SK-N-SH (cell line): ENCODE results near the gene TEX50. TPM values are rescaled to one million over a fixed set of nuclear protein-coding genes. Genes with fewer than 3 reads are reported as not detected.

ENCODE experiments used
- CTCF ChIA-PET: fragments of 300-600, 350-600 bp; formaldehyde crosslinking; extraction: SDS; loops from one replicate; lab custom pipeline; 2021; lab: Yijun Ruan, JAX
- POLR2A ChIA-PET: fragments of 350-600 bp; sonication (Branson Sonifier 250); formaldehyde crosslinking; extraction: SDS; loops from one replicate; lab custom pipeline; 2020; ENCODE audit warnings: antibody characterized with exemption, inconsistent platforms; lab: Yijun Ruan, JAX
- DNase-seq: peaks from one replicate; pipeline ENCODE4 v3.0.0; 2012
- H2AFZ ChIP-seq: fragments of 200-600 bp; sonication (generic); 2 replicates; pipeline ENCODE4 v1.8.1; 2016; ENCODE audit warnings: antibody characterized with exemption, mild to moderate bottlenecking, low read depth
- H3F3A ChIP-seq: fragments of 200-600 bp; sonication (generic); replicated peaks from 2 replicates; pipeline ENCODE3; 2016; ENCODE audit warnings: antibody characterized with exemption, mild to moderate bottlenecking; ENCODE audit not compliant: insufficient read depth
- H3K27ac ChIP-seq, 2 experiments: fragments of 200-500 bp in 1 of 2; fragments of 200-600 bp in 1 of 2; sonication (Bioruptor generic) in 1 of 2; sonication (generic), shearing (Covaris generic) in 1 of 2; 2 replicates each; pipeline versions ENCODE4 v1.5.1 to v1.6.1; 2014 to 2016; ENCODE audit warnings: low read depth in 2 of 2, inconsistent platforms in 1 of 2, low read length in 1 of 2, mild to moderate bottlenecking in 1 of 2, mixed read lengths in 1 of 2
- H3K27me3 ChIP-seq: fragments of 200-600 bp; sonication (generic), shearing (Covaris generic); 2 replicates; pipeline ENCODE4 v1.6.1; 2016; ENCODE audit warnings: mixed run types; ENCODE audit not compliant: insufficient read depth
- H3K36me3 ChIP-seq, 2 experiments: fragments of 200-500 bp in 1 of 2; fragments of 200-600 bp in 1 of 2; sonication (Bioruptor generic) in 1 of 2; sonication (generic) in 1 of 2; replicated peaks in 1 of 2; 2 replicates each; pipeline versions ENCODE3 to v1.5.1; 2014 to 2016; ENCODE audit warnings: low read length in 1 of 2, mild to moderate bottlenecking in 1 of 2; ENCODE audit not compliant: insufficient read depth in 2 of 2, control insufficient read depth in 1 of 2
- H3K4me1 ChIP-seq, 2 experiments: fragments of 200-500 bp in 1 of 2; fragments of 200-600 bp in 1 of 2; sonication (Bioruptor generic) in 1 of 2; sonication (generic), shearing (Covaris generic) in 1 of 2; 2 replicates each; pipeline versions ENCODE4 v1.5.1 to v1.6.1; 2014 to 2016; ENCODE audit warnings: low read depth in 1 of 2, low read length in 1 of 2, mixed run types in 1 of 2; ENCODE audit not compliant: insufficient read depth in 2 of 2, control insufficient read depth in 1 of 2
- H3K4me2 ChIP-seq: fragments of 200-600 bp; sonication (generic), shearing (Covaris generic); 2 replicates; pipeline ENCODE4 v1.6.1; 2017; ENCODE audit warnings: mixed run types
- H3K4me3 ChIP-seq, 2 experiments: fragments of 200-500 bp in 1 of 2; fragments of 200-600 bp in 1 of 2; sonication (Bioruptor generic) in 1 of 2; sonication (generic), shearing (Covaris generic) in 1 of 2; 2 replicates each; pipeline versions ENCODE4 v1.5.1 to v1.8.1; 2014 to 2016; ENCODE audit warnings: low read depth in 2 of 2, inconsistent platforms in 1 of 2, low read length in 1 of 2, mild to moderate bottlenecking in 1 of 2, mixed read lengths in 1 of 2, moderate library complexity in 1 of 2
- H3K79me2 ChIP-seq: fragments of 200-600 bp; sonication (generic); 2 replicates; pipeline ENCODE4 v1.8.1; 2017; ENCODE audit warnings: mild to moderate bottlenecking; ENCODE audit not compliant: insufficient read depth
- H3K9ac ChIP-seq: fragments of 200-600 bp; sonication (generic); 2 replicates; pipeline ENCODE4 v1.6.1; 2017; ENCODE audit warnings: mixed run types
- H3K9me2 ChIP-seq: fragments of 200-600 bp; sonication (generic); 2 replicates; pipeline ENCODE4 v1.6.1; 2017; ENCODE audit warnings: mixed run types
- H3K9me3 ChIP-seq: fragments of 200-600 bp; sonication (generic); 2 replicates; pipeline ENCODE4 v1.6.1; 2017; ENCODE audit warnings: mixed run types, mild to moderate bottlenecking, moderate library complexity
- H4K20me1 ChIP-seq: fragments of 200-600 bp; sonication (generic); 2 replicates; pipeline ENCODE4 v1.6.1; 2017; ENCODE audit warnings: mild to moderate bottlenecking, mixed run types; ENCODE audit not compliant: insufficient read depth
- CHD2 ChIP-seq: fragments of 150-350 bp; IDR thresholded peaks from 2 replicates; pipeline ENCODE4 v1.6.1; 2018; ENCODE audit warnings: low read length; ENCODE audit not compliant: partially characterized antibody
- EZH2phosphoT487 ChIP-seq: fragments of 200-600 bp; sonication (generic); IDR thresholded peaks from 2 replicates; pipeline ENCODE4 v1.6.1; 2017; ENCODE audit warnings: low read depth, mixed run types, mild to moderate bottlenecking, antibody characterized with exemption, moderate library complexity, borderline replicate concordance
- FOSL2 ChIP-seq: IDR thresholded peaks from 2 replicates; pipeline ENCODE4 v1.4.0; 2012; ENCODE audit warnings: low read depth, mild to moderate bottlenecking, moderate library complexity, borderline replicate concordance
- GABPA ChIP-seq: IDR thresholded peaks from 2 replicates; pipeline ENCODE4 v1.4.0; 2012; ENCODE audit warnings: low read depth, mild to moderate bottlenecking
- GATA2 ChIP-seq: sonication (generic); formaldehyde crosslinking; IDR thresholded peaks from 2 replicates; pipeline ENCODE4 v1.5.0; 2020; ENCODE audit warnings: mild to moderate bottlenecking, missing genetic modification reagents
- IRF3 ChIP-seq: fragments of 150-350 bp; IDR thresholded peaks from 2 replicates; pipeline ENCODE4 v1.6.1; 2016; ENCODE audit warnings: mild to moderate bottlenecking, low read depth, low read length
- JUND ChIP-seq: IDR thresholded peaks from 2 replicates; pipeline ENCODE4 v1.4.0; 2012
- MEF2A ChIP-seq: IDR thresholded peaks from 2 replicates; pipeline ENCODE4 v1.4.0; 2012; ENCODE audit warnings: low read depth, borderline replicate concordance
- MXI1 ChIP-seq: IDR thresholded peaks from 2 replicates; pipeline ENCODE4 v1.6.1; 2012; ENCODE audit warnings: mild to moderate bottlenecking, low read depth, low read length, improper control_type of control experiment
- NFIC ChIP-seq: IDR thresholded peaks from 2 replicates; pipeline ENCODE4 v1.4.0; 2012; ENCODE audit warnings: borderline replicate concordance
- NRF1 ChIP-seq: IDR thresholded peaks from 2 replicates; pipeline ENCODE4 v1.6.1; 2012; ENCODE audit warnings: low read depth, mild to moderate bottlenecking, low read length
- RCOR1 ChIP-seq: fragments of 150-350 bp; IDR thresholded peaks from 2 replicates; pipeline ENCODE4 v1.6.1; 2017; ENCODE audit warnings: antibody characterized with exemption, low read length
- RFX5 ChIP-seq: IDR thresholded peaks from 2 replicates; pipeline ENCODE4 v1.6.1; 2012; ENCODE audit warnings: mild to moderate bottlenecking, improper control_type of control experiment, low read length
- RXRA ChIP-seq: IDR thresholded peaks from 2 replicates; pipeline ENCODE4 v1.4.0; 2012; ENCODE audit warnings: low read depth, mild to moderate bottlenecking, borderline replicate concordance
- SIN3A ChIP-seq: IDR thresholded peaks from 2 replicates; pipeline ENCODE4 v1.6.1; 2012; ENCODE audit warnings: low read depth, mild to moderate bottlenecking, low read length, moderate library complexity, borderline replicate concordance
- TCF12 ChIP-seq: IDR thresholded peaks from 2 replicates; pipeline ENCODE4 v1.4.0; 2012
- USF2 ChIP-seq: fragments of 150-350 bp; IDR thresholded peaks from 2 replicates; pipeline ENCODE4 v1.6.1; 2017; ENCODE audit warnings: antibody characterized with exemption, low read length, low read depth, borderline replicate concordance
- YY1 ChIP-seq: IDR thresholded peaks from 2 replicates; pipeline ENCODE4 v1.4.0; 2012; ENCODE audit warnings: low read depth, mild to moderate bottlenecking
- WGBS: methylation state at CpG from one replicate; pipeline ENCODE4 v1.1.6; 2017; ENCODE audit warnings: low lambda C conversion rate; 5-methylcytosine and 5-hydroxymethylcytosine counted together
- polyA plus RNA-seq, 3 experiments: library from polyadenylated mRNA; depleted of rRNA; stranded (reverse); fragments of >200 nt; gene quantifications; 2 replicates each; pipeline ENCODE4 v1.2.3, GENCODE V29; 2012
- TF ChIP-seq, protein P1 (sequence below): IDR thresholded peaks from 2 replicates; pipeline ENCODE4 v1.6.1; 2012; ENCODE audit warnings: mild to moderate bottlenecking, low read depth, low read length, moderate library complexity

Gene TEX50
- polyA plus RNA-seq, 1 of the 3 experiments (the other 2 are of a cell fraction): not detected

- Histone ChIP-seq H2AFZ (no peak overlapping the region), H3F3A (peaks cover under 1% of the 10 kb centered on the region), H3K36me3 (peaks cover 0 to 10% of the 10 kb centered on the region in 2 experiments), H3K79me2 (no peaks in the 10 kb centered on the region), H3K9me3 (0 out of 2 replicates have a peak, but pooled peaks cover 8% of the 10 kb centered on the region), H3K4me1 (no peaks in the 10 kb centered on the region), H3K9ac (no peak overlapping the region), H3K4me3 (no peak overlapping the region), H4K20me1 (no peaks in the 10 kb centered on the region), H3K27me3 (no peaks in the 10 kb centered on the region), H3K9me2 (no peaks in the 10 kb centered on the region), H3K27ac (no peak overlapping the region), H3K4me2 (no peak overlapping the region)
- DNase-seq: no peak
- 16% methylated on average over 3 of the region's 3 CpGs for WGBS
- POLR2A ChIA-PET: no interaction called here
- TF ChIP-seq MXI1 (no peak), RFX5 (no peak), TCF12 (no peak), NFIC (no peak), CHD2 (no peak), NRF1 (no peak), USF2 (no peak), GATA2 (CRISPR knock-in tag) (no peak), RXRA (no peak), MEF2A (no peak), FOSL2 (no peak), SIN3A (no peak), EZH2phosphoT487 (no peak), GABPA (no peak), YY1 (no peak), RCOR1 (no peak), IRF3 (no peak), JUND (no peak)
- TF ChIP-seq, protein P1, sequence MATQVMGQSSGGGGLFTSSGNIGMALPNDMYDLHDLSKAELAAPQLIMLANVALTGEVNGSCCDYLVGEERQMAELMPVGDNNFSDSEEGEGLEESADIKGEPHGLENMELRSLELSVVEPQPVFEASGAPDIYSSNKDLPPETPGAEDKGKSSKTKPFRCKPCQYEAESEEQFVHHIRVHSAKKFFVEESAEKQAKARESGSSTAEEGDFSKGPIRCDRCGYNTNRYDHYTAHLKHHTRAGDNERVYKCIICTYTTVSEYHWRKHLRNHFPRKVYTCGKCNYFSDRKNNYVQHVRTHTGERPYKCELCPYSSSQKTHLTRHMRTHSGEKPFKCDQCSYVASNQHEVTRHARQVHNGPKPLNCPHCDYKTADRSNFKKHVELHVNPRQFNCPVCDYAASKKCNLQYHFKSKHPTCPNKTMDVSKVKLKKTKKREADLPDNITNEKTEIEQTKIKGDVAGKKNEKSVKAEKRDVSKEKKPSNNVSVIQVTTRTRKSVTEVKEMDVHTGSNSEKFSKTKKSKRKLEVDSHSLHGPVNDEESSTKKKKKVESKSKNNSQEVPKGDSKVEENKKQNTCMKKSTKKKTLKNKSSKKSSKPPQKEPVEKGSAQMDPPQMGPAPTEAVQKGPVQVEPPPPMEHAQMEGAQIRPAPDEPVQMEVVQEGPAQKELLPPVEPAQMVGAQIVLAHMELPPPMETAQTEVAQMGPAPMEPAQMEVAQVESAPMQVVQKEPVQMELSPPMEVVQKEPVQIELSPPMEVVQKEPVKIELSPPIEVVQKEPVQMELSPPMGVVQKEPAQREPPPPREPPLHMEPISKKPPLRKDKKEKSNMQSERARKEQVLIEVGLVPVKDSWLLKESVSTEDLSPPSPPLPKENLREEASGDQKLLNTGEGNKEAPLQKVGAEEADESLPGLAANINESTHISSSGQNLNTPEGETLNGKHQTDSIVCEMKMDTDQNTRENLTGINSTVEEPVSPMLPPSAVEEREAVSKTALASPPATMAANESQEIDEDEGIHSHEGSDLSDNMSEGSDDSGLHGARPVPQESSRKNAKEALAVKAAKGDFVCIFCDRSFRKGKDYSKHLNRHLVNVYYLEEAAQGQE: no peak
- CTCF ChIA-PET: interaction anchor here (1.7 kb wide), 1 partner anchor 10 kb away, joined by 3 read pairs; no protein-coding TSS in a partner anchor
Observed at GRCh38 chr1:173596097-173596825, 38.9 kb upstream of the TEX50 start.
